Suppressor macrophage treated with lipopolysaccharide for 4 hours (primary cell): ENCODE data around the gene NSMCE1.

Experiments used
- DNase-seq: peaks from one replicate; pipeline ENCODE4 v3.0.0-alpha.2; 2020

NSMCE1 gene

GRCh38 chr16:27268376-27269299 is at the start of gene NSMCE1:
NSMCE1 (minus strand) TSS chr16:27268772; CDS start chr16:27257570, 11,202 bp downstream.
- DNase-seq, result peak; percentile 99

DNA sequence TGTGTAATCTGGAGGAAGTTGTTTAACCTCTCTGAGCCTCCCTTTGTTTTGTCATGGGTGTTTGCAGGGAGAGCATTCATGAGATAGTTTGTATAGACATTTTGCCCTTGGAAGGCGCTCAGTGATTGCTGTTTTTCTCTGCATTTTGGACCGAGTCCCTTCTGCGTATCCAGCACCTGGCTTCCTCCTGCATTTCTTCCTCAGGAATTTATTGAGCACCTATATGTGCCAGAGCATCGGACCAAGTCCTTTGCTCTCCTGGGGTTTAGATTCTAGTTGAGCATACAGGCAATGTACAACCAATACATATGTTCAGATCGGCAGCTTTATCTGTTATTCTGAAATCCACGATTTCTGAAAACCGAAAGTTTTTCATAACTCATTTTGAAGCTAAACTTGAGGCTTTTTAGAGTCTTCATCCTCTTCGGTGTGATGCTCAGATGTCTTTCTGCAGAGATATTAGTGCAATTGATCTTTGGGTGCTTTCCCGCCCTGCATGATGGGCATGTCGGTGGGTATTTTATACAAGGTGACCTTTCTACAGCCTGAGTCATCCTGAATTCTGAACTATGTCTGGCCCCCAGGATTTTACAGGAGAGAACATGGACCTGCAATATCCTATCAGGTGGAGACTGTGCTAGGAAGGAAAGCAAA is 49.3 kb upstream of the NSMCE1 start:
- no peak for DNase-seq

DNA sequence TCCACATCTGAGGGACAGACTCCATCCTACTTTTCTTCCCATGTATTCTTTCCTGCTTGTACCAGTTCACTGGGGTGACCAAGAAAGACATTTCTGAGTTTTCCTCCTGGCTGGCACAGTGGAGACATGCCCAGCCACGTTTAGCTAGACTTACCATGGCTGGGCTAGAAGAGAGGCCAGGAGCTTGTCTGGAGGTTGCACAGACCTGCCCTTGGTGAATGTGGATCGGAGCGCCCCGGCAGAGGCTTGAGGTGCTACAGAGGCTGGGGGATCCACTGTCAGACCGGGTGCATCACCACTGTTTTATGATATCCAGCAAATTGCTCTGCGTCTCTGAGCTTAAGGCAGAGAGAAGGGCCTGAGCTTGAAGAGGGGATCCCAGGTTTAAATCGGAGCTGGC is 48.7 kb upstream of the NSMCE1 start:
- no peak for DNase-seq

DNA sequence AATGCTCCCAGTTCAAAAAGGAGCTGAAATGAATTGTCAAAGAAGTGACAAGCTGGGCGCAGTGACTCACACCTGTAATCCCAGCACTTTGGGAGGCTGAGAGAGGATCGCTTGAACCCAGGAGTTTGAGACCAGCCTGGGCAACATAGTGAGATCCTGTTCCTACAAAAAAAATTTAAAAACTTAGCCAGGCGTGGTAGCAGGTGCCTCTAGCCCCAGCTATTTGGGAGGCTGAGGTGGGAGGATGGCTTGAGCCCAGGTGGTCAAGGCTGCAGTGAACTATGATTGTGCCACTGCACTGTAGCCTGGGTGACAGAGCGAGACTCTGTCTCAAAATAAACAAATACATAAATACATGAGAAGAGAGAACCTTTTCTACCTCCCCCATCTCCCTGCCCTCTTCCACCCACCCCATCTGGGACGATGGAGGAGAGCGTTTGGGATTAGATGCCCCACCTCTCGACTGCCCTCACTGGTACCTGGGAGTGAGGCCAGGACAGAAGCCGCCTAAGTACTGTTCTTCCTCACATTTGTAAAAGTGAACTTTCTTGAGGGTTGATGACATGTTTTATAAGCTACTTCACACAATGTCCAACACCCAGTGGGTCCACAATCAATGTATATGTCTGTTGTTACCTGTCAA is 47.6 kb upstream of the NSMCE1 start:
- no peak for DNase-seq

GRCh38 chr16:27315333-27316037 is 46.9 kb upstream of the NSMCE1 start:
- DNase-seq, result peak; percentile 77

DNA sequence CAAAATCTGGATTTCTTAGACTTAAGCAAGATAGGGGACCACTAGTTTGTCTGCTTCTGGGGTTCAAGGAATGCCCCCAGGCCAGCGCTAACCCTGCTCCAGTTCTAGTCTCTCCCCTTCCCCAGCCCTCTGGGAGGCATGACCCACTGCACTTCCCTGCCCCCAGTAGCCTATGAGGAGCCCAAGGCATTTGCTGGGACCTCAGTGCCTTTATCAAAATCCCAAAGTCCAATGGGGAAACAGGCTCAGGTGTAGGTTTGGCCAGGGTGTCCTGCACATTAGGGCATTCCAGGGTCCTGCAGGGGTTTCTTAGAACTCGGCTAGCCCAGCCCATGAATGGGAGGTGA is 46.4 kb upstream of the NSMCE1 start:
- no peak for DNase-seq

- DNase-seq, result peak; percentile 93
Measured at GRCh38 chr16:27314161-27314723, 45.7 kb upstream of the NSMCE1 start.

- DNase-seq, result peak; percentile 94
Measured at GRCh38 chr16:27313422-27314160, 45.0 kb upstream of the NSMCE1 start, which contains the start of gene IL4R. IL4R (plus strand) TSS chr16:27313974; CDS start chr16:27340204, 26,230 bp downstream.

DNA sequence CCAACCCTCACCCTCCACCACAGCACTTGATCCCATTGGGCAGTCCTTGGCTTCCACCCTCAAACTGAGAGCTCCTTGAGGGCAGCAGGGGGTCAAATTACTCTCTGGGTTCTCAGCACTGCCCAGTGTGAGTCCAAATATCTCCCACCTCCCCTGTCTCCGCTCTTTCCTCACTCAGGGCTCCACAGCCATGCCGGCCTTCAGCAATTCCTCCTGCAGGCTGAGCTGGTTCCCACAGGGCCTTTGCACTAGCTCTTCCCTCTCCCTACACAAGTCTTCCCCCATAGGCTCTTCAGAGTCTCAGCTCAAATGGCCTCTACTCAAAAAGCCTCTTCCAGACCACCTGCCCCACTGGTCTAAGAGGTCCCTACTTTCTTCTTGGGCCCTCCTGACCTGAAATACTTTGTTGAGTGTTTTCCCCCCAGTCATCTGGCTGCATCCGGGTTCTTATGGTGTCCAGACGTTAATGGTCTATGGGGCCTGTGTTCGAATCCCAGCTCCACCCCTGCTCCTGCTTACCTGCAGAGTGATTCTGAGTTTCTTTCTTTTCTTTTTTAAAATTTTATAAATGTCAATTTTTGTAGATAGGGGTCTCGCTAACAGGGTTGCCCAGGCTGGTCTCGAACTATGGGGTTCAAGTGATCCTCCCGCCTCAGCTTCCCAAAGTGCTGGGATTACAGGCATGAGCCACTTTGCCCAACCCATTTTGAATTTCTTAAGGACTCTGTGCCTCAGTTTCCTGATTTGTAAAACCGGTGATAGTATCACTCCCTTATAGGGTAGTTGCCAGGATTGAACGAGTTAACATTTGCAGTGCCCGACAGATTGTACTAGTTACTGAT is 44.2 kb upstream of the NSMCE1 start:
- no peak for DNase-seq

- DNase-seq, result no peak
Measured at GRCh38 chr16:27311897-27312303, 43.3 kb upstream of the NSMCE1 start.

DNA sequence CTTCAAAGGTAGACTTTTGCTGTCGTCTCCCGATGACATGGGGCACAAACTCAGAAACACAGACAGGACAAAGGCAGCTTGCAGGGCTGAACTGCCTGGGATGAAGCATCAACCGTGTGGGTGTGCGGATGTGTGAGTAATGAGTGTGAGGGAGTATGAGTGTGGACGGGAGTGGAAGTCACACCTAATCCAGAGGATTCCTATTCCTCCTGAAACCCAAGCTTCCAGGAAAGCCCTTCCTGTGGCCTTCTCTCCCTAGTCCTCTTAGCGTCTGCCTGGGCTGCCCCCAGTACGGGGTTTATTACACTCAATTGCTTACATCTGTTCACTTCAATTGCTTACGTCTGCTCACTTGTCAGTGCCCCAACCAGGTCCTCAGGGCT is 42.9 kb upstream of the NSMCE1 start:
- DNase-seq, result no peak

GRCh38 chr16:27310576-27311447 is 42.2 kb upstream of the NSMCE1 start:
- no peak for DNase-seq

DNA sequence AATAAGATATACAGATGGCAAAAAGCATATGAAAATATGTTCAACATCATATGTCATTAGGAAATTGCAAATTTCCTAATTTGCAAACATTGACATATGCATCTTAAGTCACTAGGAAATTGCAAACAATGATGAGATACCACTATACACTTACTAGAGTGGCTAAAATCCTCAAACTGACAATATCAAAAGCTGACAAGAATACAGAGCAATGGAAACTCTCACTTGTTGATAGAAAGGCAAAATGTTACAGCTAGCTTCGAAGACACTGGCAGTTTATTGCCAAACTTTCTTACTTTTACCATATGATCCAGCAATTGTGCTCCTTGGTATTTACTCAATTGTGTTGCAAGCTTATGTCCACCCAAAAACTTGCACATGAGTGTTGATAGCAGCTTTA is 40.2 kb upstream of the NSMCE1 start:
- no peak for DNase-seq

DNA sequence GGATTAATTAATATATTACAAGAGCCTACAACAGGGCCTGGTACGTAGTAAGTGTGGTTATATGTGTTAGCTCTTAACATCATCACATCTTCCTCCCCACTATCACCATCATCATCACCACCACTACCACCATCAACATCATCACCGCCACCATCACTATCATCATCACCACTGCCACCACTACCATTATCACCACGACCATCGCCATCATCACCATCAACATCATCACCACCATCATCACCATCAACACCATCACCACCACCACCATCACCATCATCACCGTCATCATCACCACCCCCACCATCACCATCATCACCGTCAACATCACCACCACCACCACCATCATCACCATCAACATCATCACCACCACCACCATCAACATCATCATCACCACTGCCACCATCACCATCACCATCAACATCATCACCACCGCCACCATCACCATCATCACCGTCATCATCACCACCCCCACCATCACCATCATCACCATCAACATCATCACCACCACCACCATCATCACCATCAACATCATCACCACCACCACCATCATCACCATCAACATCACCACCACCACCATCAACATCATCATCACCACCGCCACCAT is 37.4 kb upstream of the NSMCE1 start:
- DNase-seq, result no peak

- DNase-seq, result peak; percentile 73
Measured at GRCh38 chr16:27304881-27305745, 36.5 kb upstream of the NSMCE1 start.

GRCh38 chr16:27304102-27304501 is 35.5 kb upstream of the NSMCE1 start:
- DNase-seq, result no peak

DNA sequence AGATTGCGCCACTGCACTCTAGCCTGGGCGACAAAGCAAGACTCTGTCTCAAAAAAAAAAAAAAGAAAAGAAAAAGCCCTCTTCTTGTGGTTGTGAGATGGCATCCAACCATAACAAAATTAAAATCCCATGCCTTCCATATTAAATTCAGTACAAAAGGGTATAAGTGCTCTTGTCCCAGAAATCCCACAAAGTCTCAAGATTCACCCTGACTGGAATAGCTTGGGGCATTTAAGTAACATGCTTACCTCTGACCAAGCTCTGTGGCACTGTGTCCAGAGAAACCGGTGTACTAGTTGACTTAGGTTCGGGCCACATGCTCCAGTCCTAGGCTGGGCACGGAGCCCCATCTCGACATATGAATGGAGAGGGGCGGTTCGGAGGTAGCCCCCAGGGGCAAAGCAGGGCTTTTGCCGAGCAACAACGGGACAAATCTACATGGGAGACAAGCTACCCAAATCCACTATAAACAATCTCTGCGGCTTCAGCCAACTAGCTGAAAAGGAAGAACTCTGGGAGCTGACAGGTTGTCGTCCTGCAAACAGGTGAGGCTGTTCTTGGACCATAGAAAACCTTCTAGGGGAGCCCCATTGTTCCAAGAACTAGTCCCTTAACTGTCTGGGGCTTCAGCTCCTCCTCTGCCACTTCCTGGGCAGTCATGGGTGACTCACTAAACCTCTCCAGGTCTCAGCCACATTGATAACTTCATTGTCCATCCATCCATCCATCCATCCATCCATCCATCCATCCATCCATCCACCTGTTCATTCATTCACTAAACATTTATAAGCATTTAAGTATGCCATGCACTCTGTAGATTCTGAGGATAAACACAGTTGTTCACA is 34.9 kb upstream of the NSMCE1 start:
- no peak for DNase-seq

DNA sequence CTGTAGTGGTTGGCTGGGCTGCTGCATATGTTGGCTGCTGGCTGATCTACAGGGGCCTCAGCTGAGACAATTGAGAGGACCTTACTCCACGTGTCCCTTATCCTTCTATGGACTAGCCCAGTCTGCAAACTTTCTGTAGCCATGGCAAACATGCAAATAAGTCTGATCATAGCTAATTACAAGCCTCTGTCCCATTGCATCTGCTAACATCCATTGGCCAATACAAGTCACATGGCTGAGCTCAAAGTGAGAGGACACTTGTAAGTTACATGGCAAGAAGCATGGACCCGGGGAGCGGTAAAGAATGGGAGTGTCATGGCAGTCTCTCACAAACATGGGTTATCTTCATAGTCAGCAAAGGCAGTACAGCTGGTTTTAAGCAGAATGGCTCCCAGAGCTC is 33.6 kb upstream of the NSMCE1 start:
- DNase-seq, result no peak
